ENCODE results near the gene LAG3. TPM values are rescaled to one million over a fixed set of nuclear protein-coding genes. Genes with fewer than 3 reads are reported as not detected.
A peak's percentile ranks its signal among the peaks of the same experiment; 100 is the strongest.

Gene LAG3
- polyA plus RNA-seq, 1 donor (not counting 4 experiments of a cell fraction or from before 2014, with no cell fraction given), result 0.09 TPM

DNA sequence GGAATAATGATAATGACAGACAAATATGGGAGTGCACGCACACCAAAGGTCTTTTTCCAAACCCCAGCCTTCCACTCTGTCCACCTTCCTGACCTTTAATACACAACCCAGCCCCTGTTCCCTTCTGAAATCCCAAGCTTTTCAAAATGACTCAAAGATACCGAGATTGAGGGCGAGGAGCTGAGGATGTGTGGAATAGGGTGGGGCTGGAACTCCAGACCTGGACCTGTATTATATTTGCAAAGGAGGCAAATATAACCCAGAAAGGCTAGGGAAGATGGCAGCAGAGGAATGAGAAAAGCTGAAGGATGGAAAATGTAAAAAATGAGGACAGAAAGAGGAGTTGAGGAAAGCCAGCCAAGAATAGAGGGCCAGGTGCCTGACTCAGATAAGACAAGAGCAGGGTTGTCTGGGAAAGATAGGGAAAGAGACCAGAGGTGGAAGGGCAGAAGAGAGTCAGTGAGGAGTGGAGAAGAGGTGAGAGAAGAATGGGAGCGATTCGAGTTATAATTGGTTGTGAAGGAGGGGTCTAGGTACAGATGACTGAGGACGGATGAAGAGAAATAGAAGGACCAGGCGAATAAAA, 7.2 kb upstream of the LAG3 start:
- DNase-seq (ENCODE audit: low read depth, low spot score) (no peak), FAIRE-seq (peak; percentile 43)
- no peaks in the 10 kb centered on the region for H3K9me3 ChIP-seq (ENCODE audit: control insufficient read depth, low read depth, low read length)
- dilution Hi-C loops (cut with MboI; ENCODE audit: extremely low pct_ligation_motif_present, low sequenced_read_pairs), result no loop called here
- peaks cover 0 to 3% of the 10 kb centered on the region in 2 experiments for H3K36me3 ChIP-seq (ENCODE audit: control insufficient read depth in 2 of 2, extremely low read depth in 1 of 2, insufficient read depth in 2 of 2, low read length in 2 of 2)
- peaks cover 32% of the 10 kb centered on the region for H3K4me1 ChIP-seq (ENCODE audit: control insufficient read depth, extremely low read depth, insufficient read depth, low read length)
- peak overlapping the region; percentile 43 for H3K4me2 ChIP-seq (ENCODE audit: control insufficient read depth, extremely low read depth, insufficient read depth, low read depth, low read length)
- H3K4me3 ChIP-seq (ENCODE audit: control insufficient read depth in 2 of 3, extremely low read depth in 1 of 3, insufficient read depth in 2 of 3, low read depth in 1 of 3, low read length in 3 of 3), result peak overlapping the region in 2 of 3 experiments; percentile 37 to 66
- H4K20me1 ChIP-seq (ENCODE audit: control insufficient read depth, extremely low read depth, insufficient read depth, low read length), result no peaks in the 10 kb centered on the region
- H3K9ac ChIP-seq (ENCODE audit: control insufficient read depth, extremely low read depth, insufficient read depth, low read length), result no peak overlapping the region
- TF ChIP-seq EZH2 (IDR thresholded peaks at IDR 0.05; ENCODE audit: low read length), result no peak
- TF ChIP-seq, protein P1, sequence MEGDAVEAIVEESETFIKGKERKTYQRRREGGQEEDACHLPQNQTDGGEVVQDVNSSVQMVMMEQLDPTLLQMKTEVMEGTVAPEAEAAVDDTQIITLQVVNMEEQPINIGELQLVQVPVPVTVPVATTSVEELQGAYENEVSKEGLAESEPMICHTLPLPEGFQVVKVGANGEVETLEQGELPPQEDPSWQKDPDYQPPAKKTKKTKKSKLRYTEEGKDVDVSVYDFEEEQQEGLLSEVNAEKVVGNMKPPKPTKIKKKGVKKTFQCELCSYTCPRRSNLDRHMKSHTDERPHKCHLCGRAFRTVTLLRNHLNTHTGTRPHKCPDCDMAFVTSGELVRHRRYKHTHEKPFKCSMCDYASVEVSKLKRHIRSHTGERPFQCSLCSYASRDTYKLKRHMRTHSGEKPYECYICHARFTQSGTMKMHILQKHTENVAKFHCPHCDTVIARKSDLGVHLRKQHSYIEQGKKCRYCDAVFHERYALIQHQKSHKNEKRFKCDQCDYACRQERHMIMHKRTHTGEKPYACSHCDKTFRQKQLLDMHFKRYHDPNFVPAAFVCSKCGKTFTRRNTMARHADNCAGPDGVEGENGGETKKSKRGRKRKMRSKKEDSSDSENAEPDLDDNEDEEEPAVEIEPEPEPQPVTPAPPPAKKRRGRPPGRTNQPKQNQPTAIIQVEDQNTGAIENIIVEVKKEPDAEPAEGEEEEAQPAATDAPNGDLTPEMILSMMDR (optimal IDR thresholded peaks at IDR 0.05 in 1 of 3, IDR thresholded peaks at IDR 0.05 in 1 of 3, conservative IDR thresholded peaks at IDR 0.05 in 1 of 3; ENCODE audit: extremely low read depth in 1 of 3, insufficient read depth in 2 of 3, low read length in 3 of 3), result no peak
- H3K27me3 ChIP-seq (ENCODE audit: control insufficient read depth, extremely low read depth, insufficient read depth, low read length), result no peaks in the 10 kb centered on the region
- H3K9me1 ChIP-seq (ENCODE audit: control insufficient read depth, extremely low read depth, insufficient read depth, low read length), result no peaks in the 10 kb centered on the region
- peak overlapping the region; percentile 15 for H3K27ac ChIP-seq (ENCODE audit: control insufficient read depth, insufficient read depth, low read length)
- H3K79me2 ChIP-seq (ENCODE audit: control insufficient read depth, insufficient read depth, low read length), result peaks cover 11% of the 10 kb centered on the region
- no peak overlapping the region for H2AFZ ChIP-seq (ENCODE audit: control insufficient read depth, low read length)

DNA sequence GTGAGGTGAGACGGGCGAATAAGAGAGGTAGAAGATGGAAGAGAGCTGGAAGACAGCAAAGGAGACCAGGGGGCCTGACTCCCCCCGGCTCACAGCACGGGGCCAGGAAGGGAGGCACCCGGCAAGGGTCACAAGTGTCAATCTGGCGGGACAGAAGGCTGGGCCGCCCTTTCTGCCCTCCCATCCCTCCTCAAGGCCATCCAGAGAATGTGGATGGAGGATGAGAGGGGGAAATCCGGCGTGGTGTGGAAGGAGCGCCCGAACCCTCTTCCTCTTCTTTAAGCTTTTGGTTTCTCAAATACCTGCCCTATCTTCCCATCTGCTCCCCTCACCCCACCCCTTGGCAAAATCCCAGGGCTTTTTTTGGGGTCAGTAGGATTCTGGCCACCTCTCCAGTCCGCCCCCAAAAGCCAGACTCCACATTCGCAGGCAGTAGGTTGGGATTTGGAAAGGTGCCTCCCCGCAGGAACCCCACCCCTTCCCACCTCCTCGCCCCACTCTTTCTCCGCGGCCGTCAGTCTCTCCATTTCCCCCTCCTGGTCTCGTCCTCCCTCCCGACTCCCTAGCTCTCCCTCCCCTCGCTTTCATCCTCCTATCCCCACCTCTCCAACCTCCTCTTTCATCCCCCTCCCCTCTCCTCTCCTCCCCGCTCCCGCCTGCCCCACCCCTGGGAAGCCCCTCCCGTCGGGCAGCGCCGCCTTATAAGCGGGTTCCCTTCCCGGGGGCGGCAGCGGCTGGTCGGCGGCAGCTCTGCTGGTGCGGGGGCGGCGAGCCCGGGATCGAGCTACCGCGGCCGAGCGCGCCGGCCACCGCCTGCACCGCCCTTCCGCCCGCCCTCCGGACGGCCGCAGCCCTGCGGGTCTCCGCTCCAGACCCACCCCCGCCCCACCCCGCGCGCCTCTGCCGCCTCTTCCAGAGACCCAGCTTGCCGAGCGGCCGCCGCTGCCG, 6.4 kb upstream of the LAG3 start, which contains the start of gene PTMS:
Gene PTMS (plus strand): TSS at position 730 of the 948 bp plus-strand sequence. CDS start 343 bp downstream, outside the sequence.
- Histone ChIP-seq H3K36me3 (ENCODE audit: control insufficient read depth in 2 of 2, extremely low read depth in 1 of 2, insufficient read depth in 2 of 2, low read length in 2 of 2) (peaks cover 0 to 6% of the 10 kb centered on the region in 2 experiments), H3K27ac (ENCODE audit: control insufficient read depth, insufficient read depth, low read length) (peak within 1 kb of the TSS; percentile 26), H3K4me2 (ENCODE audit: control insufficient read depth, extremely low read depth, insufficient read depth, low read depth, low read length) (peak within 1 kb of the TSS; percentile 75), H3K9me1 (ENCODE audit: control insufficient read depth, extremely low read depth, insufficient read depth, low read length) (no peaks in the 10 kb centered on the region), H3K9ac (ENCODE audit: control insufficient read depth, extremely low read depth, insufficient read depth, low read length) (peak within 1 kb of the TSS; percentile 80), H2AFZ (ENCODE audit: control insufficient read depth, low read length) (peak within 1 kb of the TSS; percentile 63), H3K9me3 (ENCODE audit: control insufficient read depth, low read depth, low read length) (no peaks in the 10 kb centered on the region), H4K20me1 (ENCODE audit: control insufficient read depth, extremely low read depth, insufficient read depth, low read length) (no peaks in the 10 kb centered on the region), H3K79me2 (ENCODE audit: control insufficient read depth, insufficient read depth, low read length) (peaks cover 11% of the 10 kb centered on the region), H3K4me1 (ENCODE audit: control insufficient read depth, extremely low read depth, insufficient read depth, low read length) (peaks cover 32% of the 10 kb centered on the region), H3K4me3 (ENCODE audit: control insufficient read depth in 2 of 3, extremely low read depth in 1 of 3, insufficient read depth in 2 of 3, low read depth in 1 of 3, low read length in 3 of 3) (peak within 1 kb of the TSS; percentile 66 to 90 (median 80)), H3K27me3 (ENCODE audit: control insufficient read depth, extremely low read depth, insufficient read depth, low read length) (no peaks in the 10 kb centered on the region)
- FAIRE-seq (peak; percentile 48), DNase-seq (ENCODE audit: low read depth, low spot score) (no peak)
- no peak for TF ChIP-seq EZH2 (IDR thresholded peaks at IDR 0.05; ENCODE audit: low read length)
- TF ChIP-seq, protein P1 (optimal IDR thresholded peaks at IDR 0.05 in 1 of 3, IDR thresholded peaks at IDR 0.05 in 1 of 3, conservative IDR thresholded peaks at IDR 0.05 in 1 of 3; ENCODE audit: extremely low read depth in 1 of 3, insufficient read depth in 2 of 3, low read length in 3 of 3), result no peak
- dilution Hi-C loops (cut with MboI; ENCODE audit: extremely low pct_ligation_motif_present, low sequenced_read_pairs), result no loop called here
